GM12891 (cell line): ENCODE data around the gene ALDH7A1.

Experiments
- POLR2A ChIP-seq: IDR thresholded peaks from 2 replicates; pipeline ENCODE4 v1.6.1; 2011; ENCODE audit warnings: low read depth, low read length, control low read depth
- POLR2AphosphoS5 ChIP-seq: IDR thresholded peaks from 2 replicates; pipeline ENCODE4 v1.6.1; 2011; ENCODE audit warnings: low read depth, low read length, control low read depth
- POU2F2 ChIP-seq: IDR thresholded peaks from 2 replicates; pipeline ENCODE4 v1.6.1; 2011; ENCODE audit warnings: low read depth, mild to moderate bottlenecking, control low read depth, low read length, moderate library complexity
- SPI1 ChIP-seq: IDR thresholded peaks from 2 replicates; pipeline ENCODE4 v1.6.1; 2011; ENCODE audit warnings: low read depth, low read length, control low read depth
- TAF1 ChIP-seq: IDR thresholded peaks from 2 replicates; pipeline ENCODE4 v1.6.1; 2011; ENCODE audit warnings: low read depth, low read length, control low read depth

- TF ChIP-seq TAF1 (no peak), POLR2A (no peak), POLR2AphosphoS5 (no peak), SPI1 (no peak), POU2F2 (no peak)
Measured at GRCh38 chr5:126516133-126516532, 78.9 kb downstream of the ALDH7A1 start.
